Measurements from ENCODE around the gene RNF220.

The RNF220 gene

DNA sequence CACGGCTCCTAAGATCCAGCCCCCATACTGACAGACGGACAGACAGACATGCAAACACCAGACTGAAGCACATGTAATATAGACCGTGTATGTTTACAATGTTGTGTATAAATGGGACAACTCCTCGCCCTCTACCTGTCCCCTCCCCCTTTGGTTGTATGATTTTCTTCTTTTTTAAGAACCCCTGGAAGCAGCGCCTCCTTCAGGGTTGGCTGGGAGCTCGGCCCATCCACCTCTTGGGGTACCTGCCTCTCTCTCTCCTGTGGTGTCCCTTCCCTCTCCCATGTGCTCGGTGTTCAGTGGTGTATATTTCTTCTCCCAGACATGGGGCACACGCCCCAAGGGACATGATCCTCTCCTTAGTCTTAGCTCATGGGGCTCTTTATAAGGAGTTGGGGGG, 246.0 kb downstream of the RNF220 start:
- no peak for TF ChIP-seq GATA3 (IDR thresholded peaks at IDR 0.05; ENCODE audit: low read depth, low read length)
- no peak for TF ChIP-seq GATA2 (IDR thresholded peaks at IDR 0.05; ENCODE audit: low read depth, low read length)

DNA sequence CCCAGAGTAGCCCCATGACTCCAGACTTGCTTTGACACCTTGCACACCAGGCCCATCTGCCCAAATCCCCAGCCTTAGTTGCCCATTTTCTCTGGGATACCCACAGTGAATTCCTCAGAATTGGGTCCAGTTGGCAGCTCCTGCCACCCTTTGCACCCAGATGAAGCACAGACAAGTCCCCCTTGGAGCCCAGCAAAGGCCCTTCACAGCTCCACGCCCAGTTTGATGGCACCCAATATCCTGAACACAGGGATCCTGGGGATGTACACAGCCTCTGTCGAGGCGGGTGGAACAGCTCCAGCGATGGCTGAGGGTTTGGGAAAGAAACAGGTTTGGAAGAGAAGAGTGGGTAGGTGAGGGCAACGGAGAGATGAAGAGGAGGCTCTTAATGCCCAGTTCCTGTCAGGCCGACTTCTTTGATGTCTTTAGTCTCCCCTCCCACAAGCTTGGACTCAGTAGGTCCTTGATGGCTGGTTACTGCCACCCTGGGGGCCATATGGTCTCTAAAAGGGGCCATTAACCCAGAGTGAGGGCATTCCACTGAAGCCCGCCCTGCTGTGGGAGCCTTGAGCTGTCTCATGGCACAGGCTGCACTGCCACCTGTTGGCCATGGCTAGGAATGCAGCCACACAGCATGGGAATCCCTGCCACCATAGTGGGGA, 247.5 kb downstream of the RNF220 start:
- no peak for TF ChIP-seq GATA3 (IDR thresholded peaks at IDR 0.05; ENCODE audit: low read depth, low read length)
- no peak for TF ChIP-seq GATA2 (IDR thresholded peaks at IDR 0.05; ENCODE audit: low read depth, low read length)

DNA sequence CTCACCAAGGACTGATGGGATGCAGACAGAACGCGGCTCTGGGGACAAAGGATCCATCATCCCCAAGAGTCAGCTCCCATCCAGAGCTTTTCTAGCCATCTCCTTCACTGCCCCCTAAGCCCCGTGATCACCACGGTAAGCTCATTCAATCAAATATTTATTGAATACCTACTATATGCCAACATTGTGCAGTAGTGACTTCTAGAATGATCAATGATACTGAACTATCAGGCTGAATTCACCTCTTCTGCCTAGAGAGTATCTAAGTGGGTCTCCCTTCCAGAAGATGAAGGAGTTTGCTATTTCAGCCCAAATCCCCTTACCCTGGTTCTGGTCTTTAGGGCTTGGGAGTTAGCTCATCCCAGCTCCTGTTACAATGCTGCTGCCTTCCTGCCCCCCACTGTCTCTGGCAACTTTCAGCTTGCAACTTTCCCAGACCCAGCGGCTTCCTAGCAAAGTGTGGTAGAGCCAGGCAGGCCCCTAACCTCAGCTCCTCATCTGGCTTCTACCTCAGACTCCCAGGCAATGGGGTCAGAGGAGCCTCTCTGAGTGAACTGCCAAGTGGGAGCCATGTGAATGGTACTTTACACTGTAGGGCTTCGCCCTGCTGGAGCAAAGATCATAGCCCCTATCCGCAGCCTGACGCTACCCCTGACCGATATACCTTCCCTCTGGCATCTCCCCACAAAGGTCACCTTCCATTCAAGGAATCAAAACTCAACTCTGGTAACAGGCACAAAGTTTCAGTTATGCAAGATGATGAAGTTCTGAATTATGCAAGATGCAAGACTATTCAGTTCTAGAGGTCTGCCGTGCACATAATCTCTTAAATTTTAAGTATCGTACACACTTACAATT, 248.3 kb downstream of the RNF220 start:
- TF ChIP-seq GATA2 (IDR thresholded peaks at IDR 0.05; ENCODE audit: low read depth, low read length): no peak
- TF ChIP-seq GATA3 (IDR thresholded peaks at IDR 0.05; ENCODE audit: low read depth, low read length): no peak

DNA sequence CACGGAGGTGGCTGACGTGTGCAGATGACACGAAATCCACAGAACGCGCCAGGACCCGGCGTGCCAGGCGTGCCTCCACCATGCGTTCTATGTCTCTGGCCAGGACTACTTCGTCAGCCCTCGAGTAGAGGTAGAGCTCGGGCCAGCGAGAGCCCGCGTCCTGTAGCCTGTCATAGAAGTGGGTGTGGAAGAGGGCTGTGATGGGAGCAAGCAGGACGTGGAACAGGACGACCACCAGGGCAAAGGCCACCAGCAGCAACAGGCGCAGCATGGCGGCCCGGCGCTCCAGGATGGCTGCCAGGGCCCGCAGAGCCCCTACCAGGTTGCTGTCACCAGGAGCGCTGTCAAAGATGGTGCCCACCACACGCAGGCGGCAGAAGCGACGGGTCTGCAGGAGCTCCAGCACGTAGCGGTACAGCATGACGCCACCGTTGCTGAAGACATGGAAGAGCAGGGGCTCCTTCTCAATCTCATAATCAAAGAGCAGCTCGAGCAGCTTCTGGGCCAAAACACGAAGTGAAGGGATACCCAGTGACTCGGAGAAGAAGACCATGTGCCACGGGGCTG, 249.6 kb downstream of the RNF220 start:
- no peak for TF ChIP-seq GATA3 (IDR thresholded peaks at IDR 0.05; ENCODE audit: low read depth, low read length)
- no peak for TF ChIP-seq GATA2 (IDR thresholded peaks at IDR 0.05; ENCODE audit: low read depth, low read length)

DNA sequence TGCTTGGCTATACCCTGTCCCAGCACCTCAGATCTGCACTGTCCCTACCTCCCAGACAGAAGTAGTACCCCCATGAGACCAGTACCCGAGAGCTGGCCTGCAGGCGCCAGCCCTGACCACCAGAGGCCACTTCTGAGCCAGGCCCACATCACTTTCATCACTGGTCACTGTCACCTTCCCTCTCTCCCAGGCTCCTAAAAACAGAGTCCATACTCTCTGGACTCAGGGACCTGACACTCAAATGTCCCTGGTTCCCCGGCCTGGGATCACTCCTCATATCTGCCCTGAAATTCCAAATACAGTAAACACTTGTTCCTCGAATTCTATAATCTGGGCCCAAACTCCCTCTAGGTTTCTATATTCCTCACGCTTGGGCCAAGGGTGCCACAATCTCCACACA, 250.6 kb downstream of the RNF220 start:
- TF ChIP-seq GATA2 (IDR thresholded peaks at IDR 0.05; ENCODE audit: low read depth, low read length) (no peak), GATA3 (IDR thresholded peaks at IDR 0.05; ENCODE audit: low read depth, low read length) (no peak)

DNA sequence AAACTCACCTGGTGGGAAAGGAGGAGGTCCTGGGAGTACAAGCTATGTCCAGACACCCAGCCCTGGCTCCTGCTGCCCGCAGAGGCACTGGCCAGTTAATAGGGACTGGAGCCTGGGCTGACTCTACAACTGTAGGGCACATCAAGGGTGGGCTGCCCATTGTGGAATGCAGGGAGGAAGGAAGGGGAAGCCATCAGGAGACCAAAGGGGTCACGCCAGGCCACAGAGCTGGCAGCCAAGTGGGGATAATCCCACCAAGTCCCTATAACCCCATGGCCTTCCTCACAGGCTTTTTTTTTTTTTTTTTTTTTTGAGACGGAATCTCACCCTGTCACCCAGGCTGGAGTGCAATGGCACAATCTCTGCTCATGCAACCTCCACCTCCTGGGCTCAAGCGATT, 254.5 kb downstream of the RNF220 start:
- TF ChIP-seq GATA2 (IDR thresholded peaks at IDR 0.05; ENCODE audit: low read depth, low read length) (no peak), GATA3 (IDR thresholded peaks at IDR 0.05; ENCODE audit: low read depth, low read length) (no peak)

DNA sequence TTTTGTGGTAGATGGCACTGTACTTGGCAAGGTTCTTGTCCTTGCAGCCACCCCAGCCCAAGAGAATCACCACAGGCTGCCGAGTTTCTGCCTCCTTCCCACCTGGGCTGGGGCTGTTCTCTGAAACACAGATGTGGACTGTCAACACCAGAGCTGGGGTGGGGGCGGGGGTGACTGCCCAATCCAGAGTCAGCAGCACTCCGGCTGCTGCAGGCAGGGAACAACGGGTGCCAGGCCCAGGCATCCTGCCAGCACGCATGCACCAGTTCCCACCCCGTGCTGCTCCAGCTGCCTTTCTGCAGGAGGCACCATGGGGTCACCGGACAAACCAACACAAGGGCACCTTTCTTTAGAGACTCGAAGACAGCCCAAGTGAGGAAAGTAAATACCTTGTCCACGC, 255.1 kb downstream of the RNF220 start:
- no peak for TF ChIP-seq GATA3 (IDR thresholded peaks at IDR 0.05; ENCODE audit: low read depth, low read length)
- no peak for TF ChIP-seq GATA2 (IDR thresholded peaks at IDR 0.05; ENCODE audit: low read depth, low read length)

DNA sequence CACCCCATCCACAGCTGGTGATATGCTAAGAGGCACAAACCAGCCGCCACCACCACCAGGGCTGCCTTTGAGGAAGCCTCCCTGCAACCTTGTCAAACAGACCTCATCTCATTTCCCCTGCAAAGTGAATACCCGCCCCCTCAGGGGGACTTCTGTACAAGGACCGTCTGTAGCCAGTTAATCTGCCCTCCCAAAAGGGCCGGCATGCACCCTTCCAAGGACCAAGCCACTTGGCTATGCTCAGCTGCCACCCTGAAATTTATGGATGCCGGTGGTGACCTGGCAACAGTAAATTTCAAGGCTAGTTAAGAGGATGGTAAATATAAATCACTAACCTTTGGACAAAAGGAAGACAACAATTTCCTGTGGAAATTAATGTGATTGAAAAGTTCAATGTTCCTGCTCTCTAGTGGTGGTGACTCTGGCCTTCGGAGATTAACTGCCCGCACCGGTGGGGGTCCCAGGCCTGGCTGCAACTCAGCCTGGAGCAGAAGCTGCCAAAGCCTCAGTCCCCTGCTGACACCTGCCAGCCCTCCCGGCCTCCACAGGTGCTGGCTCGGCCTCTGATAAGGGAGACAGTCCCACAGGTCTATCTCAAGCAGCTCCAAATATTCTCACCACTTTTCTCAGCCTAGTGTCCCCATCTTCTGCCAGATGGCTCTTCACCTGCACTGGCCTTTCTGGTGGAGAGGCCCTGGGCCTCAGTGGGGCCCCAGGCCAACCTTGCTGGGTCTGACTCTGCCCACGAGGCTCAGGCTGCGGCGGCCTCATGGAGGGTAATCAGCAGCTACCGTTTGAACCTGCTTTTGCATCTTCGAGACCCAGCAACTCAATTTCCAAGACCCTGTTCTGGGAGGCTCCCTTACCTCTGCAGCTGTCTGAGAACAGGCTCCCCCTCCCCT, 257.0 kb downstream of the RNF220 start:
- TF ChIP-seq GATA3 (IDR thresholded peaks at IDR 0.05; ENCODE audit: low read depth, low read length) (no peak), GATA2 (IDR thresholded peaks at IDR 0.05; ENCODE audit: low read depth, low read length) (no peak)

DNA sequence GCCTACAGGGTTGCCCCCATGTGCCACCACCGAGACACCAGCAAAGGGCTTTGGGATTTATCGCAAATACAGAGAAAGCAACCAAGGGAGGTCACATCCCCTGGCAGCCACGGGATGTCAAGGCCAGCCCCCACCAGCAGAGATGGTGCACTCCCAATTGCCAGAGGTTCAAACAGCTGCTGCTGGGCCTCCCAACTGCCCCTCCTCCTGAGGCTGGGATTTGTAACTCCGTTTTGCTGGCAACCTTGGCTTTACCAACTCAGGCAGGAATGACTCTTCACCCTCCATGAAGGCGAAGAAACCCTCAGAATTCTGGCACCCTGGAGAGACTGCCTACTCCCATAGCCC, 257.6 kb downstream of the RNF220 start:
- no peak for TF ChIP-seq GATA3 (IDR thresholded peaks at IDR 0.05; ENCODE audit: low read depth, low read length)
- no peak for TF ChIP-seq GATA2 (IDR thresholded peaks at IDR 0.05; ENCODE audit: low read depth, low read length)

DNA sequence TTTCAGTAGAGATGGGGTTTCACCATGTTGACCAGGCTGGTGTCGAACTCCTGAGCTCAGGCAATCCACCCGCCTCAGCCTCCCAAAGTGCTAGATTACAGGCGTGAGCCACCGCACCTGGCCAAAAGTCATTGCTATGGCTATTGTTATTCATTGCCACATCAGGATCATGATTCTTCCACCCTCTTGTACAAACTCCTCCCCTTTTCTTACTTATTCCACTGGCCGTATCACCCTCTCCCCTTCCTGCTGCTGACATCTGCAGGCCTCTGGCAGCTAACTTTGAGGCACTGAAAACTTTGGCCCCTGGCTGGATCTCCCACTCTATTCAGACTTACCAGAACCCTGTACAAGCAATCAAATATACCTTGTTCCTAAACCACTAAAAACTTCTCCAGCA, 258.4 kb downstream of the RNF220 start:
- TF ChIP-seq GATA2 (IDR thresholded peaks at IDR 0.05; ENCODE audit: low read depth, low read length) (no peak), GATA3 (IDR thresholded peaks at IDR 0.05; ENCODE audit: low read depth, low read length) (no peak)

DNA sequence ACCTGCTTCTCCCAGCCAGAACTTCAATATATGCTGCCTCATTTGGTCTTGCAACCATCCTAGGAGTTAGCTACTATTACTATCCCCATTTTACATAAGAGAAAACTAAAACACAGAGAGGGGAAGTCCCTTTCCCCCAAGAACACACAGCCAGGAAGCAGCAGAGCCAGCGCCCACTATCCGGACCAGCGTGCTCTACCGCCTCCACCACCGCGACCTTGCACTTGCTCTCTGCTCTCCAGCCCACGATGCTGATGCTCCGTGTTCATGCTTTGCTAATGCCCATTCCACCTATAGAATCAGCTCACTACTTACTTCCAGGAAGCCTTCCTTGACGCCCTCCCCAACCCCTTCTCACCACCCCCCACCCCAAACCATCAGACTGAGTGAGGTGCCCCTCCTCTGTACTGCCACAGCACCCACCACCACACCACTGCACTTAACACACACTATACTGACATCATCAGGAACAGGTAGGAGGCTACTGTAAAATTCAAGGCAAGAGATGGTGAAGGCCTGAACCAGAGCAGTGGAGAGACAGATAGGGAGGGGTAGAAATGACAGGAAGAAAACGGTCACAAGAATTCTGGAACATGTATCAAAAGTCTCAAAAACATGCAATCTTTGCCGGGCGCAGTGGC, 259.8 kb downstream of the RNF220 start:
- TF ChIP-seq GATA2 (IDR thresholded peaks at IDR 0.05; ENCODE audit: low read depth, low read length): no peak
- no peak for TF ChIP-seq GATA3 (IDR thresholded peaks at IDR 0.05; ENCODE audit: low read depth, low read length)

DNA sequence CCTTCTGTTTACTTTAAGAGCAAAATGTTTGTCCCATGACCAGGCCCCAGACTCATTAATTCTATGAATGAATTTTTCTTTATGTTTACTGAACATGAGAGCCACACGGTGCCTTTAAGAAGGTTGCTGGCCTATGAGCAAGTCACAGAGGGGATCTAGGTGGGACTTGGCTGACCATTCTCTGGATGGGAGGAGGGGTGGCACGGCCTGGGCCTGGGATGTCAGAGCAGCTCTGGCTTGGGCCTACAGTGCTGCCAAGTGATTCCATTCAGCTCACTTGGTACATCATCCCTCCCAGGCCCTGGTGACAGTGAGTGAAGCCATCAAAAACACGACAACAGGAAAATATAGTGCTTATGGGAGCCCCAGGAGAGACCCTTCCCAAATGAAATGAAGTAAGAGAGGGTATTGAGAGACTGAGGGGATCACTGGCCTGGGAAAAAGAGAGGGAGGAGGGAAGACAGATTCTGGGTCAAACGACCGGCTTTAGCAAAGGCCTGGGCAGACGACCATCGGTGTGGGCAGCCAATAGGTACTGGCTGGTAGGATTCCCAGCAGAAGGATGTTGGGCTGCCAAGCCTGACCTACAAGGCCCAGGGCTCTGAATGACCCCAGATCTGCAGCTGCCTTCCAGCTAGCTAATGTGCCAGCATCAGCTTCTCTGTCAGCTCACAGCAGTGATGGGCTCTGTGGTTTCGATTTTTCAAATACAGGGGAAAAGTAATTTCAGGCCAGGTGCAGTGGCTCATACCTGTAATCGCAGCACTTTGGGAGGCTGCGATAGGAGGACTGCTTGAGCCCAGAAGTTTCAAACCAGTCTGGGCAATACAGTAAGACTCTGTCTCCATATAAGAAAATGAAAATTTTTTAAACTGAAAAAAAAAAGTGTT, 265.9 kb downstream of the RNF220 start:
- no peak for TF ChIP-seq GATA3 (IDR thresholded peaks at IDR 0.05; ENCODE audit: low read depth, low read length)
- TF ChIP-seq GATA2 (IDR thresholded peaks at IDR 0.05; ENCODE audit: low read depth, low read length): no peak

Measured in SH-SY5Y (cell line).